ENCODE data around the gene ATP1A2. TPM values are rescaled to one million over a fixed set of nuclear protein-coding genes. Genes with fewer than 3 reads are reported as not detected.

Gene ATP1A2
- total and polyA plus RNA-seq, 4 donors, result 0.09 to 1.5 (median 0.29) TPM

GRCh38 chr1:160094291-160094625, 21.3 kb upstream of the ATP1A2 start:
- Histone ChIP-seq H3K4me1 (ENCODE audit: control insufficient read depth in 4 of 4, insufficient read depth in 4 of 4, low read length in 3 of 4) (peaks cover 32 to 62% (median 54%) of the 10 kb centered on the region in 4 donors), H3K9me3 (ENCODE audit: control insufficient read depth in 4 of 4, low read length in 3 of 4) (no peaks in the 10 kb centered on the region)

More at GRCh38 chr1:160094291-160094625, 21.3 kb upstream of the ATP1A2 start:
- TF ChIP-seq CTCF (IDR thresholded peaks at IDR 0.05; ENCODE audit: low read depth, low read length, missing input control) (no peak), ZBTB33 (IDR thresholded peaks at IDR 0.05) (no peak), FOXA1 (IDR thresholded peaks at IDR 0.05) (no peak), FOXA2 (IDR thresholded peaks at IDR 0.05) (no peak), RXRA (IDR thresholded peaks at IDR 0.05) (peak in 1 of 2 donors; percentile 56), JUND (IDR thresholded peaks at IDR 0.05) (no peak), MAX (IDR thresholded peaks at IDR 0.05) (no peak), HNF4A (conservative IDR thresholded peaks at IDR 0.05) (no peak), NR2F2 (IDR thresholded peaks at IDR 0.05) (no peak), ATF3 (IDR thresholded peaks at IDR 0.05) (no peak), SP1 (IDR thresholded peaks at IDR 0.05) (peak; percentile 88), REST (IDR thresholded peaks at IDR 0.05) (peak; percentile 56), YY1 (IDR thresholded peaks at IDR 0.05) (no peak), TAF1 (conservative IDR thresholded peaks at IDR 0.05) (no peak)
- 32% methylated on average over 4 of the region's 4 CpGs for WGBS
- no peak overlapping the region for H3K4me3 ChIP-seq (ENCODE audit: low read depth in 1 of 3, low read length in 3 of 3)
- H3K27me3 ChIP-seq (ENCODE audit: control insufficient read depth in 4 of 4, insufficient read depth in 4 of 4, low read length in 3 of 4), result no peaks in the 10 kb centered on the region
- H3K27ac ChIP-seq (ENCODE audit: low read depth in 1 of 2, low read length in 2 of 2), result peak overlapping the region; percentile 47 to 87
- H3K9ac ChIP-seq (ENCODE audit: low read depth in 1 of 2, low read length in 2 of 2), result no peak overlapping the region
- H3K36me3 ChIP-seq (ENCODE audit: control insufficient read depth in 4 of 4, insufficient read depth in 3 of 4, low read depth in 1 of 4, low read length in 3 of 4), result peaks cover 0 to 22% (median 11%) of the 10 kb centered on the region in 4 donors
- DNase-seq (ENCODE audit: low spot score), result no peak
